NOMO-1 (cell line): ENCODE results near the gene RANBP3L.

Experiments used
- DNase-seq, 2 experiments: peaks; one replicate each; lab custom pipeline; 2025; ENCODE audit not compliant: unreplicated experiment in 2 of 2; lab: John Stamatoyannopoulos, UW

The RANBP3L gene

GRCh38 chr5:36244076-36244475 lies 57.6 kb downstream of the RANBP3L start:
- DNase-seq, result no peak

- no peak for DNase-seq
Measured at GRCh38 chr5:36243653-36244052, 58.0 kb downstream of the RANBP3L start.

GRCh38 chr5:36242534-36243485 lies 58.9 kb downstream of the RANBP3L start:
- no peak for DNase-seq

GRCh38 chr5:36241631-36242533 lies 59.8 kb downstream of the RANBP3L start, which contains the start of gene NADK2:
Gene NADK2, minus strand, starts transcription at chr5:36241925. Its CDS starts 127 bp downstream, at chr5:36241798.
- peak; percentile 100 for DNase-seq

GRCh38 chr5:36240779-36241630 lies 60.7 kb downstream of the RANBP3L start:
- DNase-seq, result peak; percentile 77 to 85

GRCh38 chr5:36239370-36240293 lies 62.1 kb downstream of the RANBP3L start:
- DNase-seq, result peak in 1 of 2 experiments; percentile 20

GRCh38 chr5:36238502-36239295 lies 63.0 kb downstream of the RANBP3L start:
- DNase-seq, result no peak

- no peak for DNase-seq
Measured at GRCh38 chr5:36237751-36238150, 64.0 kb downstream of the RANBP3L start.

GRCh38 chr5:36236801-36237200 lies 64.9 kb downstream of the RANBP3L start:
- peak in 1 of 2 experiments; percentile 30 for DNase-seq

GRCh38 chr5:36232533-36232932 lies 69.2 kb downstream of the RANBP3L start:
- DNase-seq, result no peak

- DNase-seq, result no peak
Measured at GRCh38 chr5:36230151-36230790, 71.4 kb downstream of the RANBP3L start.

- no peak for DNase-seq
Measured at GRCh38 chr5:36228505-36228904, 73.2 kb downstream of the RANBP3L start.

GRCh38 chr5:36227046-36227445 lies 74.7 kb downstream of the RANBP3L start:
- no peak for DNase-seq

- DNase-seq, result no peak
Measured at GRCh38 chr5:36222620-36223019, 79.1 kb downstream of the RANBP3L start.

GRCh38 chr5:36217988-36218387 lies 83.7 kb downstream of the RANBP3L start:
- DNase-seq, result no peak

- DNase-seq, result no peak
Measured at GRCh38 chr5:36217567-36217966, 84.1 kb downstream of the RANBP3L start.

- DNase-seq, result no peak
Measured at GRCh38 chr5:36215910-36216309, 85.8 kb downstream of the RANBP3L start.

- DNase-seq, result no peak
Measured at GRCh38 chr5:36214436-36214835, 87.3 kb downstream of the RANBP3L start.
